Measurements from ENCODE around the gene S100A13. TPM values are rescaled to one million over a fixed set of nuclear protein-coding genes. Genes with fewer than 3 reads are reported as not detected.

Gene S100A13
- total and polyA plus RNA-seq, 10 of the 15 experiments (the other 5 are each of a cell fraction or from before 2014, with no cell fraction given) = 5.7 to 30.9 (median 9.1) TPM

- no peak for TF ChIP-seq ATF2 (IDR thresholded peaks at IDR 0.05; ENCODE audit: low read length)
- TF ChIP-seq TAF1 (IDR thresholded peaks at IDR 0.05; ENCODE audit: borderline replicate concordance, low read depth, low read length) = no peak
- TF ChIP-seq TCF3 (IDR thresholded peaks at IDR 0.05; ENCODE audit: borderline replicate concordance, insufficient read depth, low read depth, low read length) = no peak
- no peak for TF ChIP-seq EZH2 (IDR thresholded peaks at IDR 0.05; ENCODE audit: borderline replicate concordance, control insufficient read depth, low read depth, low read length)
- TF ChIP-seq KLF5 (IDR thresholded peaks at IDR 0.05; ENCODE audit: partially characterized antibody) = no peak
- TF ChIP-seq EGR1 (IDR thresholded peaks at IDR 0.05; ENCODE audit: borderline replicate concordance in 1 of 2, low read depth in 2 of 2, low read length in 2 of 2) = no peak
- no peak for TF ChIP-seq ATF3 (IDR thresholded peaks at IDR 0.05; ENCODE audit: borderline replicate concordance, extremely low read depth, low read depth, low read length)
- TF ChIP-seq POLR2A (IDR thresholded peaks at IDR 0.05; ENCODE audit: low read depth, low read length) = no peak
- TF ChIP-seq POU2F2 (IDR thresholded peaks at IDR 0.05; ENCODE audit: borderline replicate concordance, low read depth, low read length) = no peak
- peak; percentile 39; the same call in 1 of the 2 replicates for TF ChIP-seq SMARCA5 (IDR thresholded peaks at IDR 0.05)
- TF ChIP-seq RUNX3 (IDR thresholded peaks at IDR 0.05; ENCODE audit: low read length) = no peak; the same call in 1 of the 2 replicates
- no peak for TF ChIP-seq CREM (IDR thresholded peaks at IDR 0.05; ENCODE audit: low read depth)
- TF ChIP-seq SKIL (IDR thresholded peaks at IDR 0.05; ENCODE audit: low read depth, poor library complexity, severe bottlenecking) = peak; percentile 14
- no peak for TF ChIP-seq BCLAF1 (IDR thresholded peaks at IDR 0.05)
- 0 out of 2 replicates have a peak, but pooled peaks have one; percentile 11 for TF ChIP-seq ZNF384 (IDR thresholded peaks at IDR 0.05; ENCODE audit: borderline replicate concordance, low read depth, low read length)
- peak; percentile 12; the same call in 1 of the 2 replicates for TF ChIP-seq SPI1 (IDR thresholded peaks at IDR 0.05; ENCODE audit: borderline replicate concordance, insufficient read depth, low read depth, low read length)
- no peak for TF ChIP-seq TCF7 (IDR thresholded peaks at IDR 0.05; ENCODE audit: borderline replicate concordance)
- no peak for TF ChIP-seq ZZZ3 (IDR thresholded peaks at IDR 0.05; ENCODE audit: control insufficient read depth, insufficient read length, low read depth)
- TF ChIP-seq IRF5 (IDR thresholded peaks at IDR 0.05; ENCODE audit: borderline replicate concordance) = no peak
- TF ChIP-seq YBX1 (IDR thresholded peaks at IDR 0.05) = no peak
- TF ChIP-seq HSF1 (IDR thresholded peaks at IDR 0.05; ENCODE audit: low read depth, low read length) = no peak
Observed at GRCh38 chr1:153572569-153573015, 54.7 kb downstream of the S100A13 start (continued).
